NCI-H2107 (cell line): ENCODE results near the gene IFNK.
"Not testable (repeated sequence)": the region's sequence is repeated elsewhere in the genome, so short reads cannot be mapped to it uniquely, and the experiment has no call there.

Experiments
- DNase-seq: peaks from one replicate; lab custom pipeline; 2025; lab: John Stamatoyannopoulos, UW

Gene IFNK, protein sequence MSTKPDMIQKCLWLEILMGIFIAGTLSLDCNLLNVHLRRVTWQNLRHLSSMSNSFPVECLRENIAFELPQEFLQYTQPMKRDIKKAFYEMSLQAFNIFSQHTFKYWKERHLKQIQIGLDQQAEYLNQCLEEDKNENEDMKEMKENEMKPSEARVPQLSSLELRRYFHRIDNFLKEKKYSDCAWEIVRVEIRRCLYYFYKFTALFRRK

DNA sequence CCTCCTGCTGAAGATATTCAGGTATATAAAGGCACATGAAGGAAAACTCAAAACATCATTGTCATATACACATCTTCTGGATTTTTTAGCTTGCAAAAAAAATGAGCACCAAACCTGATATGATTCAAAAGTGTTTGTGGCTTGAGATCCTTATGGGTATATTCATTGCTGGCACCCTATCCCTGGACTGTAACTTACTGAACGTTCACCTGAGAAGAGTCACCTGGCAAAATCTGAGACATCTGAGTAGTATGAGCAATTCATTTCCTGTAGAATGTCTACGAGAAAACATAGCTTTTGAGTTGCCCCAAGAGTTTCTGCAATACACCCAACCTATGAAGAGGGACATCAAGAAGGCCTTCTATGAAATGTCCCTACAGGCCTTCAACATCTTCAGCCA is at the start of gene IFNK:
Gene IFNK, plus strand, starts transcription at position 55 of the 400 bp plus-strand sequence. Its CDS starts 47 bp downstream, at position 102.
- DNase-seq, result no peak

DNA sequence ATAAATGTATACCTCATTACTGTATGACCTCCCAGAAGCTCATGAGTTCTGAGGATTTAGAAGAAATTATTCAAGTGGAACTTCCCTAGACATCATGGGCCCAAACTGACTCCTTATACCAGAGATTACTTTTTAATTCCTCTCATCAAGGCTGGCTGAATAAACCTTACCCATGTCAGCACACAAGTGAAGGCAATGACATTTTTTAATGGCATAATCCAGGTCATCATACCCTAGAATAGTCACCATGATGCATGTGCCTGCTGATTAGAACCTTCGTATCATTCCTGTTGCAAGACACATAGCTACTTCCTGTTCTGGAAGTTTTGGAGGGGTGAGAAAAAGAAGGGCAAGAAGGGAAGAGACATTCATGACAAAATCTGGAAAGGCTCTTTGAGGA is 49.8 kb upstream of the IFNK start:
- no peak for DNase-seq

DNA sequence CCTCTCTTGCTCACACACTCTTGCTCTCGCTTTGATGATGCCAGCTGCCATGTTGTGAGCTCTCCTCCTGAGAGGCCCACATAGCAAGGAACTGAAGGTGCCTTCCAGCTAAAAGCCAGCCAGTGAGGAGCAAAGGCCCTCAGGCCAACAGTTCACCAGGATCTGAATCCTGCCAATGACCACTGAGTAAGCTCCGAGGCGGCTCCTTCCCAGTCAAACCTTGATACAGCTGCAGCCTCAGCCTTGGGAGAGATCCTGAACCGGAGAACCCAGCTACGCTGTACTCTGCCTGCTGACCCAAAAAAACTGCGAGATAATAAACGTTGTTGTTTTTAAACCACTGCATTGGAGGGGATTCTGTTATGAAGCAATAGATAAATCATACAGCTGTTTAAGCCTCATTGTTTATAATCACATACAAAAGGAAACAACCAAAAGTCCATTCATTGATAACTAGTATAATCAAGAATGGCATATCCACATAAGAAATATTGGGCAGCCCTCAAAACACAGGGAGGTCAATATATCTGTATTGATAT is 49.0 kb upstream of the IFNK start:
- no peak for DNase-seq

DNA sequence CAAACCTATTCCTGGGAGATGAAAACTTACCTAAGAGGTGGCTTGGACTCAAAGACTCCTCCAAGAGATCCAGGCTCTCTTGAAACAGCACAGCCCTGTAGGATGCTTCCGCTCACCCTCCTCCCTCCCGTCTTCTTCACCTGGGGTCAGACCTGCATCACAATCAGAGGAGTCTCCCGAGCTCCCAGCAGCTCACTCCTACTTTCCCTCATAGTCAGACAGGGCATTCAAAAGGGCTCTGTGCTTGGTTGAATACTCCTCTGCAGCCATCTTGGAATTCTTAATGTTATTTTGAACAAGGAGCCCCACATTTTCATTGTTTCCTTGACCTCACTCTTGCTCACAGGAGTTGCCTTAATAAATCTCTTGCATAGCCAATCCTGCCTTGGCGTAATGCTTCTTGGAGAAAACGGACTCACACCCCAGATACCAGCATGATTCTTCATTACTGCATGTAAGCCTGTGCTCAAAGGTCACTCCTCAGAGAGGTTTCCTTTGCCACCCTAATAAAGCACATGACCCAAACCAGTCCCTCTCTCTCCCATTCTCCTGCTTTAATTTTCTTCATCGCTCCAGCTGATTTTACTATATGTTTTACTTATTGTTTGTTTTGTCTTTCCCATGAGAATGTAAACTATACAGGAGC is 47.1 kb upstream of the IFNK start:
- DNase-seq, result no peak

DNA sequence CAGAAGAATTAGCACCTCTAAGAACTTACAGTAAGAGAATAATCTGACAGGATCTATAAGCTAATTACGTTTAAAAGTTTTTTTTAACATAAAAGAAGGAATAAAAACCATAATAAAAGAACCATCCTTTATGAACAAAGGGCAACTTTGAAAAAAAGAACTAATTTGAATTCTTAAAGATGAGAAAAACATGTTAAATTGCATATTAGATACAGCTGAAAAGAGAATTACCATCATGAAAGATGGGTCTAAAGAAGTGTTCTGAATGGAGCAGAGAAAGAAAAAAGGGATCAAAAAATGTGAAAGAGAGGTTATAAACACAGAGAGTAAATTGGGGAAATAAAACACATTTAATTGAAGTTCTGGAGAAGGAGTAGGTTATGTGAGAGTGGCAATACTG is 45.8 kb upstream of the IFNK start:
- no peak for DNase-seq

DNA sequence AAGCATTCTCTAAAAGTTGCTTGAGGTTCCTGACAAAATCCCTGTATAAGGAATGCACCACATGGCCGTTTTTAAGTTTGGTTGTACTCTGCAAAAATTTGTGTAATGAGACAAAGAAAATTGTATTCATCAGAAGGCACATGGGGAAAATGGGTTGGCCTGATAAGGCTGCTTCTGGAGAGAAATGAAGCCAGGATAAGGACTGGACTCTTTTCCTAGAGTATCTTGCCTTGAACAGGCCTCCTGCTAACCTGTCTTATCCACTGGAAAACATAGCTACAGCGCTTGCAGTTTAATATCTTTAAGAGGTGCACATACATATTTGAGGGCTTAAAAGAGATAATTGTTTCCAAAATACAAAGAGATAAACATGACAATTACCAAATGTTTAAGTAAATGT is 41.4 kb upstream of the IFNK start:
- DNase-seq, result no peak

DNA sequence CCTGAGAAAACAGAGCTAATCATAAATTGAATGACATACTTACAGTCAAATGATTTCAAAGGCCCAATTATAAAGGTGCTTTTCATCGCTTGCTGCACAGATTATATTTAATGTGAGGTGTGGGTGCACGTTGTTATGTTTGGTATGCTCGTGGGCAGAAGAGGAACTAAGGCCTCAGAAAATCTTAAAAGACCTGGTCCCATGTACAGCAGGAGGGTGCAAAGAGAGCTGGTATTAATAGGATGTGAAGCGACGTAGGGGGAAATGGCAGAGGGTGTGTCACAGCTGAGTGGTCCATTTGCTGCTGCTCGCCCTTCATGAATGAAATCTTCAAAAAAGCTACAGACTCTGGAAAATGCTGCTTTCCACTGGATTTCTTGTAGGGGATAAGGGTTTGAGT is 40.5 kb upstream of the IFNK start:
- DNase-seq, result no peak

DNA sequence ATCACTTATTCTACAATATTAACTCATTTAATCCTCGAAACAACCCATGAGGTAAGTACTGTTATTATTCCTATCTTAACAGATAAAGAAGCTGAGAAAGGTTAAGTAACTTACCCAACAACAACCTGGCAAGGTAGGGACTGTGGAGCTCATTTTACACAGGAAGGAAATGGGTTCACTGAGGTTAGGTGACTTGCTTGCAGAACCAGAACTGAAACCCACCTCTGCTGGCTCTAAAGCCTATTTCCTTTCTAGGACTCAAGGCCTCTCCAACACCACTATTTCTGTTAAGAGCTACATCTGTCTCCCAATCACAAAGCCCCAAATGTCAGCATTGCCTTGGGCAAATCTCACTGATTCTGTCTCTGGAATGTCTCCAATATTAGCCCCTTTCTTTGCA is 38.9 kb upstream of the IFNK start:
- DNase-seq, result no peak

DNA sequence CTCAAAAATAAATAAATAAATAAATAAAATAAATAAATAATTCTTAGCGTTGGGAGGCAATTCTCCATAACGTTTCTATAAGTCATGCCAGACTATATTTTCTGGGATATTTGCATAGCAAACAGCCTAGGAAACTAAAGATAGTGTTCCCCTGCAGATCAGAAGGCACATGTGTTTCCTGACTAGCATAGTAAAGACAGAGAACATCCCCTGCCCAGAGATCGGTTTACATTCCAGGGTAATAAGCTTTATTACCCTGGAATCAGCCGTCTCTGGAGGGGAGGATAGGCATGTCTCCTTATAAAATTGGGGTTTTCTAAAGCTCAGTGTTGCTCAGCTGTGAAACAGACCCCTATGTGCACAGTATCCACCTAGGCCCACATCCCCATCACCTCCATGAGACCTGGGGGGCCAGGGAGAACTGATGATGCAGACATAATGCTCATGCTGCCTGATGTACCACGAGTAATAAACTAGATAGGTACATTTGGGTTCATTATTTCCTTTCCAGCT is 36.9 kb upstream of the IFNK start:
- DNase-seq, result no peak

DNA sequence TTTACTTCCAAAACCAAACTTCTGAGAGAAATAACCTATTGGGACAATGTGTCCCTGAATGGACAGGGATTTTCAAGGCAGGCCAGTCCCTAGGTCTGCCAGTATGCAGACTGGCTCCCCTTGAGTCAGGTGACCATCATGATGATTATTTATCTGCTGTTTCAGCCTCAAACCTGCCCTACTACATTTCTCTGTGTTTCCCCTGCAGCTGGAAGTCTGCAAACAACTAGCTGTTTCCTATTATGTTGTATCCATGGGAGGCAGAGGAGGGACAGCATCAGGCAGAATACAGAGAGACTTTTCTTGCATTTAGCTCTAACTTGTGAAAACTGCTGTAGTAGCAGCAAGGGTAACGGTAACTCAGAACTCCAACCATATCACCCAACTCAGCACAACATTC is 36.2 kb upstream of the IFNK start:
- no peak for DNase-seq

DNA sequence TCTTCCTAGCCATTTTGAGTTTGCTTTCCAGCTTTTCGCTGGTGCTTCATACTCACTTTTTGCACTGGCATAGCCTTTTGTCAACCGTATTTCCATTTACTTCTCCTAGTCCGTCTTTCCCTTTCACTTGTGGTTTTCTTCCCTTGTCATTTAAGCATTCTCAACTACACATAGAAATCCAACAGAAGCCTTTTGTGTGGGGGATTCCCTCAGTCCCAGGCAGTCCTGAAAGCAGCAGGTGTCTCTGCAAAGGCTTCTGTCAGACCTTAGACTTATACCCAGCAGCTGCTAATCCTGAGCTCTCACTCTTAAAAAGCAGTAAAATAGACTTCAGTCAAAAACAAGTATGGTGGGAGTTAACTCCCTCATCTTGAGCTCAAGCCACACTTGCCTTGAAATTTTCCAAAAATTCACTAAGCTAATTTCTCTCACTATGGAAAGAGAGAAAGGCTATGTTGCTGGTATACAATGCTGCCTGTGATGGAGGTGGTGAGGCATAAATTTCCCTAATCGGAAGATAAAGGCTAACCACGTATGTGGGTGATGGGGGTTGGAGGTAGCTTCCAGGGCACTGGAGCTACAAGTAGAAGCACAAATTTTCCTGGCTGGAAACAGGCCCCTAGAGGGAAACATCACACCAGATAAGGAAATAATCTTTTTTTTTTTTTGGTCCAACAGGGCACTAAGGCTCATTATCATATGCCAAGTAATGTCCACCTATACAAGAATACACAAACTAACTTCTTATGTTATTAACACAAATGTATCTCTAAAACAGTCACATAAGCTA is 34.8 kb upstream of the IFNK start:
- DNase-seq, result no peak

DNA sequence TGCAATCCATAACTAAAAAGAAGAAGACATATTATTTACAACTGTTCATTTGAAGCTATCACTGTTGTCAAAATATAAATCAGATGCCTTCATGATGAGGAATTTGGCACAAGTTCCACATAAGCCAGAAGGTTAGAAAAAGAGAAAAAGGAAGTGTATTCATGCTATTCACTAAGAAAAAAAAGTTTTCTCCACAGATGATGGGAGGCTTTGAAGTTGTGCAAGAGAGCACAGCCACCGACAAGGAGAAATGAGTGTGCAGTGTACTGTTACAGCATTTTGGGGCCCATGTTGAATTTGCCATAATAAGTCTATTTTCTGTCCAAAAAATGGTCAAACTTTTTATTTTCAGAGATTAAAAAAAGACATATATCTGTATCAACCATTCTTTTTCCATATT is 32.9 kb upstream of the IFNK start:
- DNase-seq, result no peak

DNA sequence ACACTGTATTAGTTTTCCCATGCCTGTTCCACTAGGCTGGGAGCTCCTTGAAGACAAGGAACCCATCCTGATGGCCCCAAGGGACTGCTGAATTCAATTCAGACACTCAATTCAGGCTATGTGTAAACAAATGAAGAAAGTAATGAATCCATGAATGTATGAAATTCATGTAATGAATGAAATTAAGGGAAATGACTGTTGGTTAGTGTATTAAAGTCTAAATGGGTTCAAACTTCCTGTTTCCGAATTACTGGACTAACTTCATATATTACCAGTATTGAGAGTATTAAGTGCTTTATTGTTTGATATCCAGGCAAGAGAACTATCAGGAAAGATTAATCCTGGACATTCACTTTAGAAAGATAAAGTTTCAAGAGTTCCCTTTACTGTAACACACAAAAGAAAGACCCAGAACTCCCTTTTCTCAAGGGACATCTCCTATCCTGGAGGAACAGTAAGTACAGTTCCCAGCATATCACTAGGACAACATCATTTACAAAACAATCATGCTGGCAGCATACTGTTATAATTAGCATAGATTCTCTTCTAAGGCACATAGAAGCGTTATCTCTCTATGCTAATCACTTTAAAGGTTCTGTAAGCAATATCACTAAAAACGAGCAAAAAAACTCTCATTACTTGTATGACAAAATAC is 28.5 kb upstream of the IFNK start:
- no peak for DNase-seq

DNA sequence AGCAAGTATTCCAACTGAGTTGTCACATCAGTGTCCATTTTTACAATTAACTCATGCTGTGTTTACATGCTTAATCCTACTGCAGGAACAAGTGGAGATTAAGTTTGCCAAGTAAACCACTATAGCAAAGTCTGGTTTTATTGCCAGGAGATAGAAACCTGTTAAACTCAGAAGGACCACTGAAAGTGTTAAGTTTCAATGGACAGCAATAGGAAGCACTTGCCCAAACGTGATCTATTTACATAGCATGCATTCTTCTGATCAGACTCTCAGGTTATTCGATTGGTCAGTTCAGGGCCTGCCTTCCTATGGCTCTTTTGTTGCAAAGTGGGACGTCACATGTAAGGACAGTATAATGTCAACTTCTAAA is 28.0 kb upstream of the IFNK start:
- DNase-seq, result no peak

DNA sequence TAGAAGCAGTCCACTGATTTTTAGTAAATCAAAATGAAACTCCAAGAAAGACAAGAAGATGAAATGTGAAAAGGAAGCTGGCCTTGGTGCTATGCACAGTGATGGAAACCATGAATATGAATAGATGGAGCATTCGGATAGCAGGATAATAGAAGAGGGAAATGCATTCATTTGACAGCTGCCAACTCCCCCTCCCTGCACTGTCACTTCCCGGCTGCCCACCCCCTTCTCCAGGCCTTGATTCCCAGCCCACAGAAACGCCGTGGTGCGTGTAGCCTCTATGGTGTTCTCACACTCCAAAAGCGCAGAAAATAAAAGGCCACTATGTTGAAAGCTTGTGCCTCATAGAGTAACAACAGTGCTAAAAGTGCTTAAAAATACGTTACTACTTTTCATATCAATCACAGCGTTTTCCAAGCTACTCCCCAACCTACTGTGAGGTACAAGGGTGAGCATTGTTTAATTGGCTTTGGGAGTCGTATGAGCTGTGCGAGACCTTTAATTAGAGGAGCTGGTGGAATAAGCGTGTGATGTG is 26.1 kb upstream of the IFNK start:
- no peak for DNase-seq

DNA sequence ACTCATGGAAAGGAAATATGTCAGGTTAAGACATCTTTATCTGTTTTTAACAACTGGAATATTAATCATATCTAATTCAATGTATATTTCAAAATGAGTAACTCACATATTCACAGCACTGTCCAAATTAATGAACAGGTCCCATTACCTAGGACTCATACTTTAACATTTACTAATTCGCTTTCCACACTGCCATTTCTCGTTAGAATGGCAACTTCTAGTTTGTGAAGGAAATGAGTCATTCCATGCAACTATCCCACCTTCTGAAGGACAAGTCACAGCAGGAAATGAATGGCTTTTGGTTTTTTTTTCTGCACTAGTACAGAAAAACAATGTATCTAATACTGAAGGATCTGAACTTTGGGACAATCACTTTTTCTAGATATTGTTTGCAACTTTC is 24.6 kb upstream of the IFNK start:
- no peak for DNase-seq

DNA sequence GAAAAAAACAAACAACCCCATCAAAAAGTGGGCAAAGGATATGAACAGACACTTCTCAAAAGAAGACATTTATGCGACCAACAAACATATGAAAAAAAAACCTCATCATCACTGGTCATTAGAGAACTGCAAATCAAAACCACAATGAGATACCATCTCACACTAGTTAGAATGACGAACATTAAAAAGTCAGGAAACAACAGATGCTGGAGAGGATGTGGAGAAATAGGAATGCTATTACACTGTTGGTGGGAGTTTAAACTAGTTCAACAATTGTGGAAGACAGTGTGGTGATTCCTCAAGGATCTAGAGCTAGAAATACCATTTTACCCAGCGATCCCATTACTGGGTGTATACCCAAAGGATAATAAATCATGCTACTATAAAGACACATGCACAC is 23.2 kb upstream of the IFNK start:
- DNase-seq, result not testable (repeated sequence)

DNA sequence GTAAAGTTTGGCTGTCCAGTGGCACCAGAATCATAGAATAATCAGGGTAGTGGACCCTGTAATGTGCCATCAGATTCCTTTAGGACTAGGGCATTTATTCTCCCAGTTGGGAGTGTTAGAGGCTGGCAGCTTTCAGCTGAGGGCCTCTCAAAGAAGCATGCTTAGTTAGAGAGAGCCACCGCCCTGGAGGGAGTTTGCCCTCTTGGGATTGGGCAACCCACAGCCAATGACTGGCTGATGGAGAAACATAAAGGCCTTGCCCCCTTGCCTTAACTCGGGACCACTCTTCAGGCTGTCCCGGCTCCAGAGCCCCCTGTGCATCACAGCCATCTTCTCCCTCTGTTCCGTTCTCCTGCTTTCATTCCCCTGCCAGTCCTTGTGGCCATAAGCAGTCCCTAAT is 20.5 kb upstream of the IFNK start:
- DNase-seq, result no peak

DNA sequence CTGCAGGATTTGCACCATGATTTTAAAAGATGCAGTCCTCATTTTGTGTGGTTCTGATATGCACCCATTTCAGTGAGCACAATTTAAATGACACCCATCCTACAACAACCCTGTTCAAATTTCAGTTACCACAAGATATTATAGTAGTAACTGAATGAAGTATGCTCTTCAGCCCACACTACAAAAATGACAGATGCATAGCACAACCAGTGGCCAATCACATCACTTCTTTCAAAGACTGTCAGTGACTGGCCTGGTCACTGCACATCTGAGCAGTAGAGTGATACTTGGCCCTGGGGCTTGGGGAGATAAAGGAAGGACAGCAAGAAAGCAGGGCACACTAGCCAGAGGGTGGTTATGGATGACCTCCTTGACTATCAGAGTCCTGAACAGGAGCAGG is 19.8 kb upstream of the IFNK start:
- DNase-seq, result no peak

DNA sequence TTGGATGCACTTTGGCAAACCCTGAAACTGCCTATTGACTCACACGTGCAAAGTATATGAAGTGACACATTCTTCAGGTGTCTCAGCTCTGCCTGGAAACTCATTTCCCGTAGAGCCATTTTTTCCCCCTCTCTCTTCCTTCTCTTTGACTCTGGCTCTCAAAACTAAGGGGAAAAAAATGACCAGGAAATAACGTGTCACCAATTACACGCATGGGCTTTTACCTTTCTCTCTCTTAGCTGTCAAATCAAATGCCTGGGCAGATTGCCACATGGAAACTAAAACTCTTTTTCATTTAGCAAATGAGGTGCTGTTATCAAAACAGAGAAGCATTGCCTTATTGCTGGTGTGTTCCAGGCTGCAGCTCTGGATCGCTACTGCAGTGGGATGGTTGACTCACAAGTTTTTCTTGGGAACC is 18.3 kb upstream of the IFNK start:
- no peak for DNase-seq

DNA sequence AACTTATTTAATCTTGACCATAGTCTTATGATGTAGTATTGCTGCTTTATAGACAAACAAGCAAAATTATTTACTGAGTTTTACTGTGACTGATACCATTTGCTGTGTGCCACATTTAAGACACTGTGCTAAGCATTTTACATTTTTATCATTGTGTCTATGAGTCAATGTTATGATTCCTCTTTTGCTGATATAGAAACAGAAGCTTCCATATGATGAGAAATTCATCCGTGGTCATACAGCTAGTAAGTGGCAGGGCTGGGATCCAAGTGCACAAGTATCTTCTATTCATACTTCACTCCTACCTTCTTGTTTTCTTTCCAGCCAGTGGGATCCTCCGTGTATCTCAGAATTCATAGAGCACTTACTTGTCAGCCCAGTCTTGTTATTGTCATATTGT is 17.1 kb upstream of the IFNK start:
- no peak for DNase-seq

DNA sequence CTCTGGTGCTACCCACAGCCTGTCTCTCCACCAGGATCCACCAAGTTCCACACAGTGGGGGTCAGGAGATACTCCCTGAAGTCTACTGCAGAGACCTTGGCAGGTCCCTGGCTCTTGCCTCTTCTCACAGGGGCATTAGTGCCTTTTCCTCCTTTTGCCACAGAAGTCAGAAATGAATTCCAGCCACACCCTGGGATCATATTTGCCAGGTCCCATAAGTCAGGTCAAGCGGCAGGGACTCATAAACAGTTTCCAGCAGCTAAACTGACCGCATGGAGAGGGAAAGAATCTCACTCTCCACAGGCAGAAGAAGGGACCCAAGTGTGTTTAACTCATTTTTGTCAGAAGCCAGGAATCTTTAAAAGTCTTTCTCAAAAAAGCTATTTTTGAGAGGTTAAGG is 13.3 kb upstream of the IFNK start:
- no peak for DNase-seq
